GM21825 (cell line): Measurements from ENCODE around the gene SLC38A8.

Source experiments
- ATAC-seq: cut with Tn5 transposase; IDR thresholded peaks from one replicate; pipeline ENCODE4 v1.9.1; 2021; ENCODE audit warnings: mild to moderate bottlenecking, moderate library complexity; ENCODE audit not compliant: unreplicated experiment

The SLC38A8 gene

DNA sequence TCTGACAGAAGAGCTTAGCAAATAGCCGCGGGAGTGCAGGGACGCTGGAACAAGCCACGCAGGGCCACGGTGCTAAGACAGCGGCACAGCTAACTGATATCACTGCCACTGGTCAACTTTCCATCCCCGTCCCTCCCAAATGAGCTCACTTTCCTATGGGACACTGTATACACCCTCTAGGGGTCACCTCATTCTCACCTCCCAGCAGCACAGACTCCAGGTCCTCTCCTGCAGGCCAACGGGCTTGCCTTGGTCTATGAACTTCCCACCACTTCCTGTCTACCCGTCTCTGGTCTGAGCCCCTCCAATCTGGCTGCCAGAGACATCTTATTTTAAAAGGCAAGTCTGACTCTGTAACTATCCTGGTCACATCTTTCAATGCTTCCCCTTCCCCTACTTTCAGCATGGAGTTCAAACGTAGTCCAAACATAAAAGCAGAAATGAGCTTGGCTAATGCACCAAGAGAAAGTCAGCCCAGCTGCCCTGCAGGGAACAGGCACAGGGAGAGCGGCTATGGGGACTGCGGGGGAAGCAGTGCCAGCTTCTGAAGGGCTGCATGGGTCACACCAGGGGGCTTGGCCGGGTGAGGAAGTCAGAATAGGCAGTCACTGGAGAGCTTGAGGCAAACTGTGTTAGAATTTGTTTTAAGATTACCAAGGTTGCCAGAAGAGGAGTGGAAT lies 26.3 kb upstream of the SLC38A8 start:
- ATAC-seq = no peak

DNA sequence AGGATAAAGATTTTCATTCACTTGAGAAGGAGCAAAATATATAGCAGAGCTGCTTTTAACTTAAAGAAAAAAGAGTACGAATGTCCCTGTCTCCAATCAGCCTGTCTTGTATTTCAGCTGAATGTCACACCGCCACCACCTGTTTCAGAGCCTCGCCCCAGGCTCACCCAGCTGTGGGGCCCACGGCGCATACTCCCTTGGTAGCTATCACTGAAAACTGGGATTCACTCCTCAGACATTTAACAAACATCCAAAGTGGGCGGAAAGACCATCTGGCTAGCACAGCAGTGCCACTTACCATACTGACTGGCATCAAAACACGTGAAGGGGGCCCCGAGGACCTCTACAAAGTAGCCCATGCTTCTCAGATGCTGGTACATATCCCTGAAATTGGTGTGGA lies 25.4 kb upstream of the SLC38A8 start:
- no peak for ATAC-seq

DNA sequence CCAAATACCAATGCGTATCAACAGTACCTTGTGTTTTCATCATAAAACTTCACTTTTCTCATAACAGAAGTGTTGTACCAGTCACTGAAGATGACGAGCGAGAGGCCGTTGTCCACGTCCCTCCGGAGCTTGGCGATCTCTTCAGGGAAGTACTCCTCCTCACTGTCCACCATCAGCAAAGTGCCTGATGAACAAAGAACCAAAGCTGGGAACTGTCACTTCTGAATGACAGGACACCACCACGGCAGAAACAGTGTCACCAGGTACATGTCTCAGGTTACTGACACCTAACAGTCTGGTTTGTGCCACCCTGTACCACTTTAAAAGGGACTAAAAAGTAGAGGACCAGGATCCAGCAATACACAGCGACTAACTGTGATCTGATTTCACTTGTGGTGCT lies 25.0 kb upstream of the SLC38A8 start:
- no peak for ATAC-seq

DNA sequence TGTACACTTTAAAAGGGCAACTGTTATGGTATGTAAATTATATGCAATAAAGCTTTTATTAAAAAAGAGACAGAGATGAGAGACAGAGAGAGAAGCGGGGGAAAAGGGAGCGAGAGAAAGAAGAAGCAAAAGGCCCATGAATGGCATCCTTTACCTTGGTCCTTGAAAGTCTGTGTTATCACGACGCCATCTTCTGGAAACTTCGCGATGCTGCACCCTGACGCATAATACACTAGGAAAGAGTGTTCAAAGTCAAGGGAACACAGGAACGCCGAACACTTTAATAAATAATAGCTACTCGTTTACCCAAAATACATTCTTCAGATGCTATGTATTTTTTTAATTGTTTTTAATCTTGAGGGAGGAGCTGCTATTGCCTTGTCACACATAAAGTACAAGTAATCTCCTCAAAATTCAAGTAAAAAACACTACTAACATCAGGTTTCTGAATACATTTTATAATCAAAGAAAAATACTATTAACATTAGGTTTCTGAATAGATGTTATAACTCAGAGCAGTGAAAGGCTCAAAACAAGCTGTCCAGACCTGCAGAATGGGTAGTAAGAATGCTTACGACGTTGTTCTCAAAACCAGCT lies 23.0 kb upstream of the SLC38A8 start:
- ATAC-seq = no peak

DNA sequence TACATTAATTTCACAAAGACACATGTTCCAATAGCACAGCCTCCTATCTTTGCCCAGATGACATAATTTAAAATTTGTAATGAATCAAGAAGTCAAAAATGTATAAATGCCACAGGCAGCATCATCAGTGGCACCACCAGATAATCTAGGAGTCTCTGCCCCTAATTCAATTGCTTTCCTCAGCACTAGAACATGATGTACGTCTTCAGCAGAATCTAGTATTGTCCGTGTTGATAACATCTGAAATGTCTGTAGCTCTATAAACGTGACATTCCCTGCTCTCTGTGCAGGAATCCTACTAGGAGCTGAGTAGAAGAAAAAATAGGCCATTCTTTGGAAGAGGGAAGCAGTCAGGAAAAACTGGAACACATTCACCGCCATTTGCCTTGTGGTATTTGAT lies 21.4 kb upstream of the SLC38A8 start:
- ATAC-seq = no peak

DNA sequence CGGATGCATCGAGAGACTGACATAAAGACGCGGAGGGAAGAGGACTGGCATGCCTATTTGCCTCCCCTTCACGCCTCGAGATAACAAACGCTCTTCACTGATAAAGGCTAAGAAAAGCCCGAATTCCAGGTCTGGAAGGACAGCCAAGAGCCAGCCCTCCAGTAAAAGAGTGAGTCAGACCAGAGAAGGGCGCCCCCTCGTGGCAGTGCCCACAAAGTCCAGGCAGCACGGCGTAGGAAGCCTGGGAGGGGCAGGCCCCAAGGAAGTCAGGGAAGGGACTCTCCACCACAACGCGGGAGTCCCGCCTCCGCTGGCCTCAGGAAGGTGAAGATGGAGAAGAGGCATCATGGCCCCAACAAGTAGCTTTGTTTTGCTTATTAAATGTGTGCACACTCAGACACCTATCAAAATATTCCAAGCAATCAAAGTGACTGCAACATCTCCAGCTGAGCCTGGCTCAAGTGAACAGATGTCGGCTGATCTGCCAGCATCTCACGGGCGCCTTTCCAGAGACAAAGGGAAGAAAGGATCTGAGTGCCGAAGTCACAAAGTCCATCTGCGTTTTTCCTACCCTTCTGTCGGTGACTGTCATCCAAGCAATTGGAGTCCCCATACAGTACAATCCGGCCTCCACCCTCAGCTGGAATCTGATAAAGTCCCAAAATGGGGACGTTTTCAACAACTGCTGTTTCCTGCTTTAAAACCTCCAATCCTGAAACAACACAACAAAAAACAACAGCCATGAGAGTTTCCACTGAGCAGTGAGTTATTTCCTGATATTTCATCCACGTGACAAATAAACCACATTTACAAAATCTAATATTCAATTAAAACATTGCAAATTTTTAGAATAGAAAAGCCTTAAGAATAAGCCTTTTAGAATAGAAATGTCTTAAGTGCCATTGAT lies 20.4 kb upstream of the SLC38A8 start:
- no peak for ATAC-seq

DNA sequence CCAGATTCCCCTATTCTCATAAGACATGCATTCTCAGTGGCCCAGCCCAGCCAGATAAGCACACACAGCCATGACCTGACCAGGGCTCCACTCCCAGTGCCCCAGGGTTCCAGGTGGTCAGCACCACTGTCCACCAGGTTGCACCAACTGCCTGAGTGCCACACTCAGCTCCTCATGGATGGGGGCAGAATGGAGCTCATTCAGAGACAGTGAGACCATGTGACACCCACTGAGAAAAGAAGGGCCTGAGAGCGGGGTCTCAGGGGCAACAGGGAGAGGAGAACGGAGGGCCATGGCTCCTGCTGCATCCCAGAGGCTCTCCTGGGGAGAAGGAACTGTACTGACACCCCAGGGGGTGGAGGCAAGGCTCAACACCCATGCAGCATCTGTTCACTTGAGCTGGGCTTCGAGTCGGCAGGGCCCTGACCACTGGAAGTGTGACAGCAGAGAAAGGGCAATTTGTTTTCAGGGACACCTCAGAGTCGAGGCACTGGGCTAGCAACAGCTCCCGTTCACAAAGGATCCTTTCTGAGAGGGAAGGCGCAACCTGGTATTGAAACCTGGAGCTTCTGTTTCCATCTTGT lies 18.7 kb upstream of the SLC38A8 start:
- ATAC-seq = no peak

DNA sequence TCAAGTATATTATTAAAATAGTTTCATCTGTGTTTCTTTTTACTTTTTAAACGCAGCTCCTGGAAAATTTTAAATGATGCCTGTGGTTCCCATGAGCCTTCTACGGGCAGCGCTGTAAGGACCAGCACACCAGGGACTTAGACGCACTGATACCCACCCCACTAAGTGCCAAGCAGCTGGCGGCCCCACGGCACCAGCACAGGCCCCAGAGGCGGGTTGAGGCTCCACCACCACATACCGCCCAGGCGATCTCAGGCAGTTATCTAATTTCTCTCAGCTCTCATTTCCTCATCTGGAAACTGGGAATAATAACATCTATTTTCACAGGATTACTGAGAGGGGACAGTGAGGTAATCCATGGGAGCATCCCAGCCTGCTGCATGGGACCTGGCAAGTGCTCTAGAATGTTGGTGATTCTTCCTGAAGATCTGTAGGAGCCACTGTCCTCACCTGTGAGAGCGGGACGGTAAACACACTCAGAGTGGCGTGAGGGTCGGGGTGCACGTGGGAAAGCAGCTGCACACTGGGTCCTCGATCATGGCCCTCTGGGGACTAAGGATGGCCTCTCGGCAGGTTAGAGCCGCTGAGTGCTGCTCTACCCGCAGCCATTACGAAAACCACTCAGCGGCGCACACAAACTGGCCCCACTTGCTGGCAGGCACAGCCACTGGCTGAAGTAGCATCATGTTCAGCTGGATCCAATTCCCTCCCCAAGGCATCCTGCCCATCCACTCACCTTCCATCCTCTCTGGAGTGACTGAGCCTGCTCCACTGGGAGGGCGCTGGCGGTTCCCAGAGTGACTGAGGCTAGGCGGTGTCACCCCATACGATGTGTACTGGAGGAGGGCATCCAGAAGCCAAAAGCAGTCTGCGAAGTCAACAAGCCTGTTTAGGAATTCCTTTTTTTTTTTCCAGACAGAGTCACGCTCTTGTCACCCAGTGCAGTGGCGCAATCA lies 17.6 kb upstream of the SLC38A8 start:
- ATAC-seq = no peak

DNA sequence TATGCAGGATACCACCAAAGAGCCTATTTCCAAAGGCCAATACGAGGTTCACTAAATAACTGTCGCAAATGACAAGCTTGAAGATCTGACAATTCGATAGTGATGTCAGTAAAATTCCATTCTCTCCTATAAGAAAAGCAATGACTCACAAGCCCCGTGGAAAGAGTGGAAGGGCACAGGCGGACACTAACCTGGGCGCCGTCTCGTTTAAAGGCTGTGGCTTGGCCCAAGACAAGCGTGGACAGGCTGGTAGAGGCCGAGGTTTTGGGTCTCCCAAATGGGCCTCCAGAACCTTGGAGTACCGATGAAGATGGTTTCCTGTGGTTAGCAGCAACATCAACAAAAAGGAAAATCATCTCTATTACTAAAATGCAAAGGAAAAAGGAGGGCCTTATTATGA lies 16.5 kb upstream of the SLC38A8 start:
- ATAC-seq = no peak

DNA sequence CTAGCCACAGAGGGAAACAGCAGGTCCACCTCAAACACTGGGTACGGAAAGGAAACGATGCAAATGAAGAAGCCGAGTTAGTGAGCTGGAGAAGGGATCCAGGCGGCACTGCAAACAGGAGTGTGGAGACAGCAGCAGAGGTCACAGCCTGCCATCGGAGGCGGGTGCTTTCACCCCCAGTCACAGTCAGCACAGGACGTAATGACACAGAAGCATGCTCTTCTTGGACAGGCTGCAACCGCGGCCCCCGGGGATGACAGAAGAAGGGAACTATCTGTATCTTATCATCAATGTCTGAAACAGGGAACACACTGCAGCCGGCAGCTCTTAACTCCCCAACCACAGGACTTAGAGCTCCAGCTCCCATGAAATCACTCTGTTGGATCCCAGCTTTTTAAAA lies 16.1 kb upstream of the SLC38A8 start:
- ATAC-seq = no peak

DNA sequence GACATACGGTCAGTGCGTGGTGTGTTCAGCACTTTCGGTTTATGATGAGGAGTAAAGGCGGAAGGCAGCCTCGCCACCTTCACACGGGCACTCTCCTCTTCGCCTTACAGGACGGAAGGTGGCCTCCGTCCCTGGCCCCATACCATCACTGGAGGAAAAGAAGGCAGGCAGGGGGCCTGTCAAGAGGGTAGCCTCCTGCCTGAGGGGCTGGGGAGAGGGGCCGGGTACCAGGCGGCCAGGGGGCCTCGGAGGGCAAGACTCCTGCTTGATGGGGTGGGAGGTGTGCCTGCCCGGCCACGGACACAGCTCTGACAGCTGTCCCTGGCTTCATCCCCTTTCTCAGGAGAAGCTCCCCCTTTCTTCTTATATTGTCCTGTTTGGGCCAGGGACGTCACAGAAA lies 15.6 kb upstream of the SLC38A8 start:
- no peak for ATAC-seq

DNA sequence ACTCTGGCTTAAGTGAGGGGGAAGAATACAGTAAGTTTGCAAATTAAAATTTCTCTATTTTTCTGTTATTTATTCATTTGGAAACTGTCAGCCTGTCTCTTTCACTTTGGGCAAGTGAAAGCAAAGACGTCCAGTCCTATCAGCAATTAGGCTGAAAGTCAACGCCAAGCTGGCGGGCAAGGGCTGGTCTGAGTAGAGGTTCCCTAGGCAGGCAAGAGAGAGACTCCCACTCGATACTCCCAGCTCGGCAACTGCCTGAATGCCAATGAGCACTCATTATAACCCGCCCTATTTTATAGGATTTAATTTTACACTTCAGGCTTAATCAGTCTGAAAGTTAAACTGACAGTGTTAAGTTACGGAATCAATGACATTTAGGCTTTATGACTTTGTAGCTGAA lies 14.3 kb upstream of the SLC38A8 start:
- no peak for ATAC-seq

DNA sequence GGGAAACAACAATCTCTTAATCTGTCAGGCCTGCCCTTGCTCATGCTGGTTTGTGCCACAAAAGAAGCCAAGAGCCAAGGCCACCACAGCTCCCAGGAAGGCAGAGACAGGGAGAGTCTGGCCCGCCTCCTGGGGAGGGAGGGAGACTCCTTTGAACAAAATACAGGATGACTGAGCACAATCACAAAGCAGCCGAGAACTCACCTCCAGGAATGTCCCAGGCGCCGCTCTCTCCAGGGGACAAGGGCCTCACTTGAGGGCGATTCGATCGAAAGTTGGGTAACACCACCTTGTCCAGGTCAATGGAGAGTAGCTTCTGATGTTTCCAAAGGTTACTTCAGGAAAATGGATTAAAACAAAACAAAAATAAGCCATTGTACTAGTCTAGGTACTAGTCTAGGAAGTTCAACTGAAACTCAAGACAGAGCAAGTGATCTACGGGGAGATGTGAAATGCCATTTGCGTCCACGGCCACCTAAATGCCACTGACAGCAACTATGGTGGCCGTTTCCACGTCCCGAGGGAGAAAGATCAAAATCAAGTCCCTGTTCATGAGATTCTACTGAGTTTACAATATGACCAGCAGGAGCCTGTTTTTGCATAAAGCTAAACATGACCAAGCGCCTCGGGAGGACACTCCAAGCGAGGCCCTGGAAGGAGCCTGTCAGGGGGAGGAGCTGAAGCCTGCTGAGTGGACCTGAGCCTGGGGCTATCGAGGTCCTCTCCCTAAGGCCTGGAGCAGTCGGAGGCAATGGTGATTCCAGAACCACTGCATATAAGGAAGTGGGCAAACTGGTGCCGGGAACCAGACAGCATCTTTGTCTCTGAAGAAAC lies 13.4 kb upstream of the SLC38A8 start:
- no peak for ATAC-seq

DNA sequence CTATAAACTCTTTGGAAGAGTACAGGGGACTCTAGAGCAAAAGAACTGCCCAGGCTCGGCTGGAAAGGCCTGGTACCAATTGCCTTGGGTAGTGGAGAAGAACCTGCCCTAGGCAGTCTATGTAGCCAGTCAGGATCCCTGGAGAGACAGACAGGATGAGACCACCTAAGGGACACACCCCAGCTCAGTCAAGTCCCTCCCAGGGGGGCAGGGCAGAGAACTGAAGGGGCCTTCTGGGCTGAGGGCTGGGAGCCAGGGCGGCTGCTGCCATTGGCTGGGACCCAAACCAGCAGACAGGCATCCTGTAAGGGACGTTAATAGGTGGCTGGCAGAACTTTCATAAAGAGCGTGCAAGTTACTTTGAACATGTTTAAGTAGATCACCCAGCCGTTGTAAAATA lies 12.8 kb upstream of the SLC38A8 start:
- ATAC-seq = no peak

DNA sequence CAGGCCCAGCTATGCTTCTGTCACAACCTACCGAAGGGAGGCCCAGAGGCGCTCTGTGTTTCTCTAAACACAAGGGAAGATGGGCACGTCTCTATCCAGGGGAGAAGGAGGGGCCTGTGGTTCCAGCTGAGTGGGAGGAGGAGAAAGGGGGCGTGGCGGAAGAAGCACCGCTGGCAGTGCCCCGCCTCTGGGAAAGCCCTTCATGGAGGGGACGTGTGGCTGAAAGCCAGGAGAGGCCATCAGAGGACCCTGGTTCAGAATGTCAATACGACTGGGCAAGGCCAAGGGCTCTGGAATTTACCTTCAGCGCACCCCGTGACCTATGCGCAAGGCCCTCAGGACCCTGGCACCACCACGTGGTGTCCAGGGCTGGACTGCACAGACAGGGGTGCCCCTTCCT lies 12.3 kb upstream of the SLC38A8 start:
- no peak for ATAC-seq

DNA sequence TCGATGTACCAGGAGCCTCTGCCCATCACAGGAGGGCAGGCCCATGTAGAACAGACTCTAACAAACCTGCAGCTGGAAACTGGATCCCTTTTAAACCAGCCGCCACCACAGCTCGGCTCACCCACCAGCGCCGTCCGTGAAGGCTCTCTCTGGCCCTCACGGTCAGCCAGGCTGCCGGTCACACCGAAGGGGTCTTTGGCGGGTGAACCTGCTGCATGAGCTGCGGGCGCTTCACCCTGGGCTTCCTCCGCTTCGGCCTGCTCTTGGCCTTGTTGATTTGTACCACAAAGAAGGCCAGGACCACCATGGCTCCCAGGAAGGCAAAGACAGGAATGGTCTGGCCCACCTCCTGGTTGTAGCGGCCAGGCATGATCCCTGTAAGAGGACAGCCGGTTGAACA lies 11.7 kb upstream of the SLC38A8 start:
- no peak for ATAC-seq

DNA sequence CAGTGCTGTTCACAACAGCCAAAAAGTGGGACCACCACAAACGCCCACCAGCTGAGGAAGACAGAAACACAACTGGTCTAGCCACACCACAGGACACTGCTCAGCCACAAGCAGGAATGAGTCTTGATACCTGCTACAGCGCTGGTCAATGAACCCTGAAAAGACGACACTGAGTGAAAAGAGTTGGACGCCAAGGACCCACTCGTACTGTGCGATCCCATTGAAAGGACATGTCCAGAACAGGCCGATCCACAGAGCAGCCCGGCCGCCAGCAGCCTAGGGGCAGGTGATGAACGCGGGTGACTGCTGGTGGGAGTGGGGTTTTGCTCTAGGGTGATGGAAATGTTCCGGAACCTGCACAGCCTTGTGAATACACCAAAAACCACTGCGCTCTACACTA lies 10.6 kb upstream of the SLC38A8 start:
- no peak for ATAC-seq

DNA sequence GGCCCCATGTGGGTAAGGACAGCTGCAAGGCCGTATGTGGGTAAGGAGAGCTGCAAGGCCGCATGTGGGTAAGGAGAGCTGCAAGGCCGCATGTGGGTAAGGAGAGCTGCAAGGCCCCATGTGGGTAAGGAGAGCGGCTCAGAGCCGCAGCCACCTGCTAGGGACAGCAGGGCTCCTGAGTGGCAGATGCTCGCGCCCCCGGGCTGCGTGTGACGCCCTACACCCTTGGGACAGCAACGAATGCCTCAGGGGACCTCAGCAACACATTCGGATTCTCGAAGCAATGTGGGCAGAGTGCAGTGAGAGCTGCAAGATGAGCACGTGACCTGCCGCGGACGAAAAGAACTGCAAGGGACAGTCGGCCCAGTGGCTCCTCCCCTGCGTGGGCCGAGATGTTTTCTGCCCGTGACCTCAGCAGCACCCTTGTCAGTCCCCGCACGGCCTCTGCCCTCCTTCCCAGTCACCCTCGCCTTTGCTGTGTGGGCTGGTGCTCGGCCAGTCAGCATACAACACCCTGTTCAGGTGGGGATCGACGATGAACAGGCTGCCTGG lies 9.6 kb upstream of the SLC38A8 start:
- no peak for ATAC-seq

DNA sequence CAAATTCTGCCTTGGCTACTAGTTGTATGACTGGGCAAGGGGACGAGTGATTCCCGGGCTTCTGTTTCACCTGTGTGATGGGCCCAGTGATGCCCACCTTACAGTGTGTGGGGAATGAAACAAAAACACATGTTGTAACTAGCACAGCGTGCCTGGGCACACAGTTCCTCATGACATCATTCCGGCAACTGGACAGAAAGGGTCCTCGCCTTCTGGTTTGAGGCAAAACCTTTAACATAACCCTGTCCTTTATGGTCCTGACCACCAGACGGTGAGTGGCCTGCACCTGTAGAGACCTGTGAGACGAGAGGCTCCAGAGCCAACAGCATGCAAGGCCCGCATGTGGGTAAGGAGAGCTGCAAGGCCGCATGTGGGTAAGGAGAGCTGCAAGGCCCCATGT lies 7.7 kb upstream of the SLC38A8 start:
- no peak for ATAC-seq
